Smooth muscle cell (in vitro differentiated cells): ENCODE measurements around the gene LITAFD. TPM values are rescaled to one million over a fixed set of nuclear protein-coding genes. Genes with fewer than 3 reads are reported as not detected.

ENCODE experiments used
- DNase-seq: peaks from one replicate; lab custom pipeline; 2025; ENCODE audit not compliant: unreplicated experiment; lab: John Stamatoyannopoulos, UW
- H2AFZ ChIP-seq: fragments of 200-600 bp; sonication (generic); 2 replicates; pipeline ENCODE4 v1.6.0; 2016; ENCODE audit warnings: antibody characterized with exemption, low read depth, mild to moderate bottlenecking
- H3F3A ChIP-seq: fragments of 200-600 bp; sonication (generic); 2 replicates; pipeline ENCODE4 v1.6.0; 2017; ENCODE audit warnings: antibody characterized with exemption, low read depth
- H3K27ac ChIP-seq: fragments of 200-600 bp; sonication (generic); 2 replicates; pipeline ENCODE4 v1.5.1; 2016; ENCODE audit warnings: low read depth, mild to moderate bottlenecking
- H3K27me3 ChIP-seq: fragments of 200-600 bp; sonication (generic); 2 replicates; pipeline ENCODE4 v1.6.1; 2016; ENCODE audit warnings: low read depth, mild to moderate bottlenecking
- H3K36me3 ChIP-seq: fragments of 200-600 bp; sonication (generic); 2 replicates; pipeline ENCODE4 v1.5.1; 2016; ENCODE audit warnings: low read depth
- H3K4me1 ChIP-seq: fragments of 200-600 bp; sonication (generic); 2 replicates; pipeline ENCODE4 v1.5.1; 2016; ENCODE audit warnings: low read depth
- H3K4me2 ChIP-seq: fragments of 200-600 bp; sonication (generic); 2 replicates; pipeline ENCODE4 v1.6.0; 2016; ENCODE audit warnings: mild to moderate bottlenecking
- H3K4me3 ChIP-seq: fragments of 200-600 bp; sonication (generic); 2 replicates; pipeline ENCODE4 v1.5.1; 2016; ENCODE audit warnings: mild to moderate bottlenecking
- H3K79me2 ChIP-seq: fragments of 200-600 bp; sonication (generic); 2 replicates; pipeline ENCODE4 v1.6.0; 2016; ENCODE audit warnings: low read depth, mild to moderate bottlenecking
- H3K9ac ChIP-seq: fragments of 200-600 bp; sonication (generic); 2 replicates; pipeline ENCODE4 v1.6.0; 2016; ENCODE audit warnings: low read depth
- H3K9me3 ChIP-seq: fragments of 200-600 bp; sonication (generic); replicated peaks from 2 replicates; pipeline ENCODE4 v1.5.1; 2016; ENCODE audit warnings: low read depth
- H4K20me1 ChIP-seq: fragments of 200-600 bp; sonication (generic); 2 replicates; pipeline ENCODE4 v1.6.0; 2016; ENCODE audit warnings: low read depth
- CTCF ChIP-seq: fragments of 200-600 bp; sonication (generic); IDR thresholded peaks from 2 replicates; pipeline ENCODE4 v1.5.1; 2017; ENCODE audit warnings: borderline replicate concordance, mild to moderate bottlenecking, antibody characterized with exemption; ENCODE audit not compliant: insufficient read depth, poor library complexity, severe bottlenecking
- WGBS: methylation state at CpG from one replicate; pipeline ENCODE4 v1.1.7; 2016; ENCODE audit warnings: low lambda C conversion rate; 5-methylcytosine and 5-hydroxymethylcytosine counted together
- polyA plus RNA-seq: library from polyadenylated mRNA; unstranded; fragments of >200 nt; fragmentation: Nextera tagmentation; extraction: Ambion mirVana; gene quantifications from 2 replicates; pipeline ENCODE4 v1.2.1, GENCODE V29; 2016
- total RNA-seq: library from RNA; depleted of rRNA; stranded (reverse); fragments of >200 nt; gene quantifications from 2 replicates; pipeline ENCODE4 v1.2.3, GENCODE V29; 2014

Gene LITAFD
- total and polyA plus RNA-seq, 2 experiments from 2014 or later = not detected

- H3K9me3 ChIP-seq = no peaks in the 10 kb centered on the region
- H3F3A ChIP-seq = peaks cover 7% of the 10 kb centered on the region
- peaks cover 87% of the 10 kb centered on the region for H4K20me1 ChIP-seq
- H3K4me2 ChIP-seq = peak overlapping the region; percentile 24
- no peak overlapping the region for H3K4me3 ChIP-seq
- WGBS = 88% methylated on average over 15 of the region's 17 CpGs
- H3K4me1 ChIP-seq = peaks cover 16% of the 10 kb centered on the region
- H3K79me2 ChIP-seq = peaks cover 72% of the 10 kb centered on the region
- TF ChIP-seq CTCF = no peak
- H3K9ac ChIP-seq = no peak overlapping the region
- H3K36me3 ChIP-seq = no peaks in the 10 kb centered on the region
- no peaks in the 10 kb centered on the region for H3K27me3 ChIP-seq
- no peak overlapping the region for H2AFZ ChIP-seq
- no peak overlapping the region for H3K27ac ChIP-seq
- no peak for DNase-seq
Observed at GRCh38 chr16:8863594-8864424, 18.3 kb upstream of the LITAFD start.

- Histone ChIP-seq H3K9me3 (no peaks in the 10 kb centered on the region), H3K79me2 (peaks cover 72% of the 10 kb centered on the region), H4K20me1 (peaks cover 79% of the 10 kb centered on the region), H2AFZ (no peak overlapping the region), H3K27ac (no peak overlapping the region), H3K27me3 (no peaks in the 10 kb centered on the region), H3K4me3 (no peak overlapping the region), H3K4me1 (peaks cover 21% of the 10 kb centered on the region), H3F3A (peaks cover 7% of the 10 kb centered on the region), H3K9ac (no peak overlapping the region), H3K36me3 (no peaks in the 10 kb centered on the region), H3K4me2 (peak overlapping the region; percentile 34)
- 49% methylated on average over 12 of the region's 13 CpGs for WGBS
- no peak for TF ChIP-seq CTCF
- DNase-seq = no peak
Observed at GRCh38 chr16:8864480-8865110, 17.6 kb upstream of the LITAFD start.

GRCh38 chr16:8865145-8865882 lies 16.8 kb upstream of the LITAFD start:
- DNase-seq = no peak
- WGBS = 92% methylated on average over 14 of the region's 14 CpGs
- peaks cover 22% of the 10 kb centered on the region for H3K4me1 ChIP-seq
- H2AFZ ChIP-seq = no peak overlapping the region
- peaks cover 7% of the 10 kb centered on the region for H3F3A ChIP-seq
- no peaks in the 10 kb centered on the region for H3K36me3 ChIP-seq
- no peaks in the 10 kb centered on the region for H3K27me3 ChIP-seq
- H3K9me3 ChIP-seq = no peaks in the 10 kb centered on the region
- no peak overlapping the region for H3K4me3 ChIP-seq
- no peak for TF ChIP-seq CTCF
- peaks cover 72% of the 10 kb centered on the region for H4K20me1 ChIP-seq
- H3K4me2 ChIP-seq = peak overlapping the region; percentile 34
- H3K9ac ChIP-seq = no peak overlapping the region
- peaks cover 66% of the 10 kb centered on the region for H3K79me2 ChIP-seq
- no peak overlapping the region for H3K27ac ChIP-seq
